ENCODE measurements around the gene CACHD1.

Gene CACHD1

GRCh38 chr1:64669098-64669675 lies 199.3 kb downstream of the CACHD1 start:
- TF ChIP-seq CTCF (IDR thresholded peaks at IDR 0.05; ENCODE audit: low read length, missing control alignments) = no peak
- DNase-seq (ENCODE audit: low read depth) = no peak
- no peak overlapping the region for H3K4me3 ChIP-seq (replicated peaks; ENCODE audit: low read depth, low read length)

DNA sequence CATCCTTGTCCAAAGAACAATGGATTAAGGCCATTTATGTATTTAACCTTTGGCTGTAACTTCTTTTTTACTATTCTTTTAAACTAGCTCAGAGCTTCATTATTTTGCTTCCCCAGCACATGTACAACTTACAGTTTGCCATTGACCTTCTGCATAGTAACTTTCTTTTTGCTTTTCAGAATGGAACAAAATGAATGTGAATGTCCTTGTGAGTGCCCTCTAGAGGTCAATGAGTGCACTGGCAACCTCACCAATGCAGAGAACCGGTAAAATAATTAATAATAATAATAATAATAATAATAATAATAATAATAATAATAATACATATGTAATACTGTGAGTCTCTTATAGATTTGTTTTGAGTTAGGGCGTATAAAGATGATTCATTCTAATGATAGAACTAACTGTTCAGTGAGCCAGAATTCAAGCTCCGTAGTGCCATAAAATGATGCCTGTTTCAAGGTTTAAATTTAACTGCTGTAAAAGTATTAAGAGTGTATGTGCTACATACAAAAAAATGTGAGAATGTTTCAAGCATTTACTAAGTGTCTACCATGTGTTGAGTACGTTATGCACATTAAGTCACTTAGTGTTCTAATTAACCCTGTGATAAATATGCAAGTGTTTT lies 205.9 kb downstream of the CACHD1 start:
- DNase-seq (ENCODE audit: low read depth) = peak; percentile 54
- TF ChIP-seq CTCF (IDR thresholded peaks at IDR 0.05; ENCODE audit: low read length, missing control alignments) = peak; percentile 67
- no peak overlapping the region for H3K4me3 ChIP-seq (replicated peaks; ENCODE audit: low read depth, low read length)

DNA sequence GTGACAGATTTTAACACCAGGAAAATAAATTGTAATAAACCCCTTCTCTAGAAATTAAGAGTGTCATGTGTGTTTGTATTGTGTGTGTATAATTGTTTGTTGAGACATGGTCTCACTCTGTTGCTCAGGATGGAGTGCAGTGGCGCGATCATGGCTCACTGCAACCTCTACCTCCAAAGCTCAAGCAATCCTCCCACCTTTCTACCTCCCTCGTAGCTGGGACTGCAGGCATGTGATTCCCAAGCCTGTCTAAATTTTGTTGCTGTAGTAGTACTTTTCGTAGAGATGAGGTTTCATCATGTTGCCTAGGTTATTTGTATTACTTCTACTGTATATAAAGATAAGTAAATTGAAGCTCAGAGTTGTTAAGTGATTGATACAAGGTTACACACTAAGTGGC lies 206.5 kb downstream of the CACHD1 start:
- no peak for TF ChIP-seq CTCF (IDR thresholded peaks at IDR 0.05; ENCODE audit: low read length, missing control alignments)
- no peak for DNase-seq (ENCODE audit: low read depth)

GRCh38 chr1:64677532-64677931 lies 207.6 kb downstream of the CACHD1 start:
- TF ChIP-seq CTCF (IDR thresholded peaks at IDR 0.05; ENCODE audit: low read length, missing control alignments) = no peak
- DNase-seq (ENCODE audit: low read depth) = no peak
- H3K4me3 ChIP-seq (replicated peaks; ENCODE audit: low read depth, low read length) = no peak overlapping the region

More for the DNA sequence above, 206.5 kb downstream of the CACHD1 start:
- no peak overlapping the region for H3K4me3 ChIP-seq (replicated peaks; ENCODE audit: low read depth, low read length)

DNA sequence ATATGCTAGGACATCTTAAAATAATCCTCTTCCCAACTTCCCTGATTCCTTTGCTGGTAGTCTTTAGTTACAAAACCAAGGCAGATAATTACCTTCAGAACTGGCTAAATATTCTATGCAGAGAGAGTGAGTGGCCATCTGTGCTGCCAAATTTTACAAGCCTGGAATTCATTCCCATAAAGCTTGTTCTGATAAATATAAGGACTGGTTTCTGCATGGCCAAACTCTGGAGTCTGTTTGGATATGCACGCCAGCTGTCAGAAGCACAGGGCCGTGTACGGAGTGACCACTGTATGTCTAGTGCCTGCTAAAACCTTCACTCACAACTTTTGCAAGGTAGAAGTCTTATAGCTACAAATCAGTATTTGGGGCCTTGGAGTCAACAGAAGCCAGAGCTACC lies 208.4 kb downstream of the CACHD1 start:
- TF ChIP-seq CTCF (IDR thresholded peaks at IDR 0.05; ENCODE audit: low read length, missing control alignments) = no peak
- no peak for DNase-seq (ENCODE audit: low read depth)
- no peak overlapping the region for H3K4me3 ChIP-seq (replicated peaks; ENCODE audit: low read depth, low read length)

DNA sequence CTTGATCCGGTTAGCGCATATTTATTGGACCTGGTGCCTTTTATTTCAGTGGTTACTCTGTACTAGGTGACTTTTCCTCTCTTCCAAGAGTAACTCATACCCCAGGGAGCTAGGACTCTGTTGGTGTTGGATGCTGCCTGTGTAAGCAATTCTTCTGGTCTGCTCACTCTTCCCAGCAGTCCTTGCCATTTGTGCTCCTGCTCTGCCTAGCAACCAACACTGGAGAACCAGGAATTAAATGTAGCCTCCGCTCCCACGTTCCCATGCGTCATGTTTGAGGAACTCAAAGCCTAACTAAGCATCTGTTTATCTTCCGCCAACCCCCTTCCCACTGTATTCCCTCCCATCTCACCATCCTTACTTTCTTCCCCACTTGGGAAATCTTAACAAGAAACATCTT lies 209.2 kb downstream of the CACHD1 start:
- H3K4me3 ChIP-seq (replicated peaks; ENCODE audit: low read depth, low read length) = no peak overlapping the region

More for the DNA sequence above, 209.2 kb downstream of the CACHD1 start:
- no peak for TF ChIP-seq CTCF (IDR thresholded peaks at IDR 0.05; ENCODE audit: low read length, missing control alignments)
- no peak for DNase-seq (ENCODE audit: low read depth)
